Lung (tissue), 12 donors: Measurements from ENCODE around the gene SEMA6D. TPM values are rescaled to one million over a fixed set of nuclear protein-coding genes. Genes with fewer than 3 reads are reported as not detected.

ENCODE experiments used
- ATAC-seq: fragments of 200-7000 bp; cut with Tn5 transposase; one replicate; pipeline ENCODE4 v1.9.1; 2020; ENCODE audit warnings: moderate number of reproducible peaks; ENCODE audit not compliant: insufficient read depth, low FRiP score
- DNase-seq, 3 donors: peaks; one replicate each; pipeline ENCODE4 v3.0.0-alpha.2; 2013 to 2017
- H3K27ac ChIP-seq, 2 donors: one replicate each; pipeline ENCODE4 v1.5.1; 2013; ENCODE audit warnings: mild to moderate bottlenecking in 2 of 2, moderate library complexity in 2 of 2, control low read depth in 1 of 2, inconsistent platforms in 1 of 2, low read depth in 1 of 2, low read length in 1 of 2
- H3K27me3 ChIP-seq, 3 donors: one replicate each; pipeline ENCODE4 v1.5.1; 2013; ENCODE audit warnings: low read length in 2 of 3; ENCODE audit not compliant: control insufficient read depth in 3 of 3, insufficient read depth in 3 of 3
- H3K36me3 ChIP-seq, 4 donors: one replicate each; pipeline ENCODE4 v1.5.1; 2013; ENCODE audit warnings: low read length in 4 of 4, mild to moderate bottlenecking in 1 of 4, moderate library complexity in 1 of 4; ENCODE audit not compliant: control insufficient read depth in 4 of 4, insufficient read depth in 4 of 4
- H3K4me1 ChIP-seq, 5 donors: one replicate each; pipeline ENCODE4 v1.5.1; 2013; ENCODE audit warnings: low read length in 5 of 5, mild to moderate bottlenecking in 2 of 5, moderate library complexity in 1 of 5; ENCODE audit not compliant: control insufficient read depth in 5 of 5, insufficient read depth in 5 of 5
- H3K4me3 ChIP-seq: one replicate; pipeline ENCODE4 v1.5.1; 2013; ENCODE audit warnings: mild to moderate bottlenecking, control low read depth, moderate library complexity
- H3K9ac ChIP-seq, 2 donors: one replicate each; pipeline ENCODE4 v1.5.1; 2013; ENCODE audit warnings: low read length in 2 of 2, control low read depth in 1 of 2; ENCODE audit not compliant: insufficient read depth in 1 of 2
- H3K9me3 ChIP-seq, 4 donors: one replicate each; pipeline ENCODE4 v1.5.1; 2013; ENCODE audit warnings: low read length in 3 of 4, mild to moderate bottlenecking in 1 of 4, moderate library complexity in 1 of 4; ENCODE audit not compliant: control insufficient read depth in 4 of 4, insufficient read depth in 3 of 4
- CTCF ChIP-seq: IDR thresholded peaks from 2 replicates; pipeline ENCODE4 v1.5.1; 2012; ENCODE audit warnings: mild to moderate bottlenecking; ENCODE audit errors: control extremely low read depth, extremely low read depth
- WGBS, 2 donors: extraction: QIAGEN DNeasy Blood & Tissue Kit; methylation state at CpG; one replicate each; pipeline ENCODE4 v1.1.7; 2013; 5-methylcytosine and 5-hydroxymethylcytosine counted together
- polyA plus RNA-seq, 2 donors: library from polyadenylated mRNA; stranded (reverse); fragments of 200-250 nt; gene quantifications; one replicate each; pipeline ENCODE4 v1.2.1, GENCODE V29; 2013
- total RNA-seq, 2 donors: library from RNA; depleted of rRNA in 1 of 2; stranded (reverse); fragments of >200 nt in 1 of 2; gene quantifications; one replicate each; pipeline ENCODE4 v1.2.1, GENCODE V29; 2014 to 2021
- donor health status: control.
- donor health status: control.
- donor health status: Bipolar disorder and iron deficiency.
- donor health status: healthy.
- donor health status: DM: yes; HTN: yes; CAD: no.

The SEMA6D gene
- total and polyA plus RNA-seq, 4 donors: 2.1 to 64.5 (median 4.0) TPM

- no peak overlapping the region for H3K4me3 ChIP-seq
- H3K36me3 ChIP-seq: no peaks in the 10 kb centered on the region
- H3K27ac ChIP-seq: no peak overlapping the region
- DNase-seq (no peak), ATAC-seq (no peak)
- peaks cover 0 to 38% (median 9%) of the 10 kb centered on the region in 5 donors for H3K4me1 ChIP-seq
- H3K9ac ChIP-seq: no peak overlapping the region
- 91 to 96% methylated on average over 4 of the region's 4 CpGs for WGBS, 2 donors
- TF ChIP-seq CTCF: no peak
- H3K9me3 ChIP-seq: peaks cover 0 to 1% (median 0%) of the 10 kb centered on the region in 4 donors
- H3K27me3 ChIP-seq: no peaks in the 10 kb centered on the region
Observed at GRCh38 chr15:47822048-47822447, 104.7 kb downstream of the SEMA6D start.
